Suprapubic skin (tissue), 4 donors: ENCODE measurements around the gene GOLGA3.

Source experiments
- CTCF ChIP-seq, 2 donors: fragments of 200-600 bp in 1 of 2; fragments of 450-650 bp in 1 of 2; sonication (generic) in 1 of 2; IDR thresholded peaks; one replicate each; pipeline ENCODE4 v1.5.1; 2016 to 2019; ENCODE audit warnings: antibody characterized with exemption in 2 of 2, mild to moderate bottlenecking in 1 of 2, moderate library complexity in 1 of 2
- POLR2A ChIP-seq, 2 donors: fragments of 450-650 bp; IDR thresholded peaks; one replicate each; pipeline ENCODE4 v1.6.1; 2017; ENCODE audit warnings: antibody characterized with exemption in 2 of 2, mild to moderate bottlenecking in 2 of 2, moderate library complexity in 2 of 2
- POLR2AphosphoS5 ChIP-seq, 3 donors: sonication (generic); formaldehyde crosslinking; IDR thresholded peaks; one replicate each; pipeline ENCODE4 v1.6.1; 2017; ENCODE audit warnings: antibody characterized with exemption in 3 of 3

- TF ChIP-seq CTCF (IDR thresholded peaks at IDR 0.05) (no peak), POLR2A (IDR thresholded peaks at IDR 0.05) (no peak), POLR2AphosphoS5 (IDR thresholded peaks at IDR 0.05) (no peak)
Measured at GRCh38 chr12:132743831-132744230, 84.8 kb downstream of the GOLGA3 start.
